ENCODE measurements around the gene TCP11X1.
"Not testable (repeated sequence)": the region's sequence is repeated elsewhere in the genome, so short reads cannot be mapped to it uniquely, and the experiment has no call there.

TCP11X1 gene

DNA sequence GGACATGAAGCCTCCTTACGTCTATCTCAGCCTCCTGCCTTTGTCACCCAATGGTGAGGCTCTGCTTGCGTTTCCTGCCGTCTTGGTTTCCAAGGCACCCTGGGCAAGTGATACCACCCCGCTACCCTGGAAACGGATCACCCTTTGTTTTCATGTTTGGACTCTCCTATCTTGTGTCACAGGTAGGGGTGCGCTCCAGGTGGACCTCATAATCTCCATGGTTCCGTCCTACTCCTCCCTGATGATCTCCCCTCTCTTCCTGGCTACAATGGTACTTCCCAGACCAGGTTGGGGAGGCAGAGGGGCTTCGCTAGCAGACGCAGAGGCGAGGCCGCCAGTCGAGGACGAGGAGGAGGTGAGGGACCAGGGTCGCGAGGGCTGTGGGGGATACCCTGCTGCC lies at the start of gene TCP11X1:
TSS of gene TCP11X1 (plus strand) at position 316 of the 400 bp plus-strand sequence.
- H3K4me3 ChIP-seq (ENCODE audit: low read length); DNase-seq (ENCODE audit: low read depth): not testable (repeated sequence)

DNA sequence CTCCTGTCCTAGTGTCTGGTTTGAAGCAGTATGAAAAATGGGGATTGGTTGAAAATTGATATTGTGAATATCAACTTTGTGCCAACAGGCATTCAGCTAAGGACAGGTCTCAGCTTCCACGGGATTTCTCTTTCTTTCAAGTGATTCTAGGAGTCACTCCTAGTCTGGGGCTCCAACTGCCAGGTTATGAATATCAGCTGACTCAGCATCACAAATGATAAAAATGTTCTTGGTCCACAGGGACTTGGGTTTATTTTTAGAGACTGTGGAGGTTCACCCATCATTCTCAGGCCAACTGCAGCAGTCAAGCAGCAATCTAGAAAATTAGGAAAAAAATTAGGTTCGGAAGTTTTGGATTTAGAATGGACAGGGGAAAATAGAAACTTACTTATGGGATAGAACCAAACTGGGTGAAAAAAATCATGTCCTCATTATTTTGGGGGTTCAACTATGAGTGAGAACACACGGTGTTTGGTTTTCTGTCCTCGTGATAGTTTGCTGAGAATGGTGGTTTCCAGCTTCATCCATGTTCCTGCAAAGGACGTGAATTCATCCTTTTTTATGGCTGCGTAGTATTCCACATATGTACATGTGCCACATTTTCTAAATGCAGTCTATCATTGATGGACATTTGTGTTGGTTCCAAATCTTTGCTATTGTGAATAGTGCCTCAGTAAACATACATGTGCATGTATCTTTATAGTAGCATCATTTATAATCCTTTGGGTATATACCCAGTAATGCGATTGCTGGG lies 29.0 kb upstream of the TCP11X1 start:
- no peak overlapping the region for H3K4me3 ChIP-seq (ENCODE audit: low read length)
- TF ChIP-seq, protein P1, sequence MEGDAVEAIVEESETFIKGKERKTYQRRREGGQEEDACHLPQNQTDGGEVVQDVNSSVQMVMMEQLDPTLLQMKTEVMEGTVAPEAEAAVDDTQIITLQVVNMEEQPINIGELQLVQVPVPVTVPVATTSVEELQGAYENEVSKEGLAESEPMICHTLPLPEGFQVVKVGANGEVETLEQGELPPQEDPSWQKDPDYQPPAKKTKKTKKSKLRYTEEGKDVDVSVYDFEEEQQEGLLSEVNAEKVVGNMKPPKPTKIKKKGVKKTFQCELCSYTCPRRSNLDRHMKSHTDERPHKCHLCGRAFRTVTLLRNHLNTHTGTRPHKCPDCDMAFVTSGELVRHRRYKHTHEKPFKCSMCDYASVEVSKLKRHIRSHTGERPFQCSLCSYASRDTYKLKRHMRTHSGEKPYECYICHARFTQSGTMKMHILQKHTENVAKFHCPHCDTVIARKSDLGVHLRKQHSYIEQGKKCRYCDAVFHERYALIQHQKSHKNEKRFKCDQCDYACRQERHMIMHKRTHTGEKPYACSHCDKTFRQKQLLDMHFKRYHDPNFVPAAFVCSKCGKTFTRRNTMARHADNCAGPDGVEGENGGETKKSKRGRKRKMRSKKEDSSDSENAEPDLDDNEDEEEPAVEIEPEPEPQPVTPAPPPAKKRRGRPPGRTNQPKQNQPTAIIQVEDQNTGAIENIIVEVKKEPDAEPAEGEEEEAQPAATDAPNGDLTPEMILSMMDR (conservative IDR thresholded peaks at IDR 0.05; ENCODE audit: low read length): no peak
- no peak for DNase-seq (ENCODE audit: low read depth)

DNA sequence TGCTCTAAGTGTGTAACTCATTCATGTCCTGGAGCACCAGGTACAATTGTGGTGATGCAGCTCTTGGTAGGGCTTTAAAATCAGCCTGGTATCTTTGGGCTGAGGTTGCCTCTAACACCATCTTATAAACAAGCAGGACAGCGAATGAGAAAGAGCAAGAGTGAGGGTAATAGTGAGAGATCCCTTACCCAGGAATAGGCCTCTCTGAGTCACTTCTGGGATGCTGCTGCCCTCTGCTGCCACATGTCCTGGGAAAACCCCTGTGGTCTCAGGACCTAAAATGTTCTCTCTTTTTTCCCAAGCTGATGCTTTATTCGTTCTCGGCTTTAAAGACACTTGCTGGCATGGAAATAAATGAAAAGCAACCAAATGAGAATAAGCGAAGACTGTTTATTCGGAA lies 7.2 kb upstream of the TCP11X1 start:
- not testable (repeated sequence) for H3K4me3 ChIP-seq (ENCODE audit: low read length); DNase-seq (ENCODE audit: low read depth)

DNA sequence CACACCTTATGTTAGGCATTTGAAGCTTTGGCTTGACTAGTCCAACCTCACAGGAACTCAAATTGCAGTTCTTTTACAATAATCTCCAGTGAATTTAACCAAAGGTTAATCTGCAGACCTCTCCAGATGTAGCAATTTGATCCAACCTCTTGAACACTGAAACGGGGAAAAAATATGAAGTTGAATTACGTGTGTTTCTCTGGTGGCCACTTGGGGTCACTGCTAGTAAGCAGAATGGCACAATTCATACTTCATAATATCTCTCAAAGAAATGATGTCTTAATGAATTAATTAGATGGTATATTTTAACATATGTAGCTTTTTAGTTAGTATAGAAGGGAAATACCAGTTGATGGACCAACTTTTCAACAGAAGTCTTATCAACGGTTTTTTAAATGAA lies 1.4 kb downstream of the TCP11X1 start:
- not testable (repeated sequence) for H3K4me3 ChIP-seq (ENCODE audit: low read length); DNase-seq (ENCODE audit: low read depth)

DNA sequence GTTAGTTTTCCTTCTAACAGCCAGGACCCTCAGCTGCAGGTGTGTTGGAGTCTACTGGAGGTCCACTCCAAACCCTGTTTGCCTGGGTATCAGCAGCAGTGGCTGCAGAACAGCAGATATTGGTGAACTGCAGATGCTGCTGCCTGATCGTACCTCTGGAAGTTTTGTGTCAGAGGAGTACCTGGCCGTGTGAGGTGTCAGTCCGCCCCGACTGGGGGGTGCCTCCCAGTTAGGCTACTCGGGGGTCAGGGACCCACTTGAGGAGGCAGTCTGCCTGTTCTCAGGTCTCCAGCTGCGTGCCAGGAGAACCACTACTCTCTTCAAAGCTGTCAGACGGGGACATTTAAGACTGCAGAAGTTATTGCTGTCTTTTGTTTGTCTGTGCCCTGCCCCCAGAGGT lies 20.6 kb downstream of the TCP11X1 start:
- not testable (repeated sequence) for H3K4me3 ChIP-seq (ENCODE audit: low read length); DNase-seq (ENCODE audit: low read depth)

DNA sequence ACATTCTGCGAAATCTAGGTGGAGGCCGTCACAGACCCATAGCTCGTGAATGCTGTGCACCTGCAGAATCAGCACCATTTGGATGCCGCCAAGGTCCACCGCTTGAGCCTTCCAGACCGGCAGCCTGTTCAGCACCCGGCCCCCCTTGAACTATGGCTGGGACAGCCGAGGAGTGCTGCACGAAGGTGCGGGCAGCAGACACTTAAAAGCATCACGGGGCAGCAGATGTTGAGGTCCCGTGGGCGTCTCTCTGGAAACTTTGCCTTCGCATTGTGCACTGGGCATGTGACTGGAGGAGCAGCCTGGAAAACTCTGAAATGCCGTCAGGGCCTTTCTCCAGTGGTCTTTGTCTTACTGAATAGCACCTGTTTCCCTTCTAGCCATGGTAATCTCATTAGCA lies 25.2 kb downstream of the TCP11X1 start:
- DNase-seq (ENCODE audit: low read depth); H3K4me3 ChIP-seq (ENCODE audit: low read length): not testable (repeated sequence)

DNA sequence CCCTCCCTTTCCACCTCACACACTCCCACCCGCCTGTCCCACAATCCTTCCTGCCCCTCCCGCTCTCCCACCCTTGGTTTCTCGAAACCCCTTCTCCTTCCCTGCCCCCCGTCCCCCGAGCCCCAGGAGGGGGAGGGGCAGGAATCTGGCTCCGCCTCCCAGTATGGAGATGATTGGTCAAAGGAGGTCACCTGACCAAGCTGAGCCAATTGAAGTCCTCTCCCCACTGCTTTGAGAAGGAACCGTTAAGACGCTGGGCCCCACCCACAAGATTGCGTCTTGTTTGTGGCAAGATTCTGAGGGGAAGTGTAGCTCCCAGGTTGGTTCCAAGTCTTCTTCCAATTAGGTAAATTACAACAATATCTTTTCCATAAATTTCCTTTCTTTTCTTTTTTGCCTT lies 31.8 kb downstream of the TCP11X1 start, which contains the start of gene NXF2:
TSS of gene NXF2 (plus strand) at position 275 of the 400 bp plus-strand sequence. CDS start 59,912 bp downstream, outside the sequence.
- not testable (repeated sequence) for H3K4me3 ChIP-seq (ENCODE audit: low read length); DNase-seq (ENCODE audit: low read depth)

DNA sequence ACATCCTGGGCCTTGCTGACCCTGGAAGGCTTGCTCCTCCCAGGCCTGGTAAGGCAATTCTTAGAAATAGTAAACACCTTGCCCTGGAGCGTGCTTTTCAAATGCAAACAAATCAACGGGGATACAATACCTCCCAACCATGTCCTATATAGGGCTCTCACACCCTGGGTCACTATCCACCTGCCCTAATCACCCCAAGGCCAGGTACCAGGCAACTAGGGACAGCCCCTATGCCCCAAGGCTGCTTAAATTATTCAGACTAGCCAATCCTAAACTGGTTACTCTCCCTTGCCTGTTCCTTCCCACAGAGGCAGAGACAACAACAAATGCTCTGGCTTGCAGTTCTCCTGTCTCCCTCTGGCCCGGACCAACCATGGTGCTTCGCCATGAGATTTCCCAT lies 57.1 kb downstream of the TCP11X1 start:
- DNase-seq (ENCODE audit: low read depth); H3K4me3 ChIP-seq (ENCODE audit: low read length): not testable (repeated sequence)

Data from AG10803 (cell line).